HL-60 (cell line): ENCODE results near the gene PPARGC1A.

Experiments used
- DNase-seq, 2 experiments: peaks; one replicate each; pipeline ENCODE4 v3.0.0-alpha.2; 2010 to 2020; ENCODE audit warnings: low read depth in 1 of 2, low spot score in 1 of 2
- H3K27ac ChIP-seq: fragments of 250-450 bp; sonication (Bioruptor Pico); replicated peaks from 2 replicates; pipeline ENCODE4 v1.5.1; 2020; ENCODE audit warnings: mild to moderate bottlenecking, moderate library complexity
- H3K27me3 ChIP-seq: fragments of 250-450 bp; sonication (Bioruptor Pico); 2 replicates; pipeline ENCODE4 v1.5.1; 2021; ENCODE audit warnings: mild to moderate bottlenecking, moderate library complexity; ENCODE audit not compliant: insufficient read depth, poor library complexity, severe bottlenecking
- H3K4me3 ChIP-seq: replicated peaks from 2 replicates; pipeline ENCODE4 v1.5.1; 2011; ENCODE audit warnings: mild to moderate bottlenecking, control low read depth, low read length; ENCODE audit not compliant: insufficient read depth
- CTCF ChIP-seq: IDR thresholded peaks from one replicate; pipeline ENCODE4 v1.5.1; 2011; ENCODE audit warnings: low read length, control low read depth, inconsistent platforms; ENCODE audit not compliant: insufficient read depth
- GABPA ChIP-seq: IDR thresholded peaks from 2 replicates; pipeline ENCODE4 v1.6.1; 2012; ENCODE audit warnings: low read depth
- POLR2AphosphoS5 ChIP-seq: IDR thresholded peaks from 2 replicates; pipeline ENCODE4 v1.6.1; 2012; ENCODE audit warnings: low read depth
- REST ChIP-seq: IDR thresholded peaks from 2 replicates; pipeline ENCODE4 v1.6.1; 2012; ENCODE audit warnings: low read depth; ENCODE audit not compliant: insufficient replicate concordance
- SPI1 ChIP-seq: IDR thresholded peaks from 2 replicates; pipeline ENCODE4 v1.6.1; 2012; ENCODE audit warnings: low read depth, mild to moderate bottlenecking, borderline replicate concordance

PPARGC1A gene

GRCh38 chr4:23875317-23875716 is 14.5 kb downstream of the PPARGC1A start:
- no peak overlapping the region for H3K27ac ChIP-seq
- H3K4me3 ChIP-seq: no peak overlapping the region
- DNase-seq: no peak
- no peaks in the 10 kb centered on the region for H3K27me3 ChIP-seq
- TF ChIP-seq CTCF: no peak
- TF ChIP-seq POLR2AphosphoS5: no peak
- TF ChIP-seq REST: no peak
- no peak for TF ChIP-seq SPI1
- TF ChIP-seq GABPA: no peak

GRCh38 chr4:23874536-23874901 is 15.3 kb downstream of the PPARGC1A start:
- DNase-seq: no peak
- Histone ChIP-seq H3K27me3 (no peaks in the 10 kb centered on the region), H3K4me3 (no peak overlapping the region), H3K27ac (no peak overlapping the region)
- TF ChIP-seq POLR2AphosphoS5: no peak
- TF ChIP-seq REST: no peak
- TF ChIP-seq SPI1: no peak
- no peak for TF ChIP-seq GABPA
- TF ChIP-seq CTCF: no peak

GRCh38 chr4:23873717-23874535 is 15.9 kb downstream of the PPARGC1A start:
- Histone ChIP-seq H3K27me3 (no peaks in the 10 kb centered on the region), H3K27ac (no peak overlapping the region), H3K4me3 (no peak overlapping the region)
- DNase-seq: no peak
- TF ChIP-seq SPI1 (no peak), CTCF (no peak), GABPA (no peak), REST (no peak), POLR2AphosphoS5 (no peak)
